ENCODE measurements around the gene PGAP1.

DNA sequence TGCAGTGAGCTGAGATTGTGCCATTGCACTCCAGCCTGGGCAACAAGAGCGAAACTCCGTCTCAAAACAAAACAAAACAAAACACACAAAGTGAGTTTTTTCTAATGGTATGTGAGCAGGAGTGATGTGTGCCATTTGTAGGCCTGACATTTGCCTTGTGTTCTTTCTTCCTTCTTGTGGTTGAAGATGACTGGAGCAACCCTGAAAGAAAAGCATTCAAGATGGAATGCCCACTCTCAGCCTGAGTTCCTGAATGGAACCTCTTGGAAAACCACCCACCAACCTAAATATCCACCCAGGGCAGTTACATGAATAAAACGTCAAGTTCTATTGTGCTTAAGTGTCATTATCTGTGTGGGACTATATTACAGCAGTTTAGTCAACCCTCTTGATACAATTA lies 26.5 kb downstream of the PGAP1 start:
- TF ChIP-seq JUND (IDR thresholded peaks at IDR 0.05): no peak
- no peak for TF ChIP-seq MXI1 (IDR thresholded peaks at IDR 0.05; ENCODE audit: low read depth, low read length)
- TF ChIP-seq, protein P1, sequence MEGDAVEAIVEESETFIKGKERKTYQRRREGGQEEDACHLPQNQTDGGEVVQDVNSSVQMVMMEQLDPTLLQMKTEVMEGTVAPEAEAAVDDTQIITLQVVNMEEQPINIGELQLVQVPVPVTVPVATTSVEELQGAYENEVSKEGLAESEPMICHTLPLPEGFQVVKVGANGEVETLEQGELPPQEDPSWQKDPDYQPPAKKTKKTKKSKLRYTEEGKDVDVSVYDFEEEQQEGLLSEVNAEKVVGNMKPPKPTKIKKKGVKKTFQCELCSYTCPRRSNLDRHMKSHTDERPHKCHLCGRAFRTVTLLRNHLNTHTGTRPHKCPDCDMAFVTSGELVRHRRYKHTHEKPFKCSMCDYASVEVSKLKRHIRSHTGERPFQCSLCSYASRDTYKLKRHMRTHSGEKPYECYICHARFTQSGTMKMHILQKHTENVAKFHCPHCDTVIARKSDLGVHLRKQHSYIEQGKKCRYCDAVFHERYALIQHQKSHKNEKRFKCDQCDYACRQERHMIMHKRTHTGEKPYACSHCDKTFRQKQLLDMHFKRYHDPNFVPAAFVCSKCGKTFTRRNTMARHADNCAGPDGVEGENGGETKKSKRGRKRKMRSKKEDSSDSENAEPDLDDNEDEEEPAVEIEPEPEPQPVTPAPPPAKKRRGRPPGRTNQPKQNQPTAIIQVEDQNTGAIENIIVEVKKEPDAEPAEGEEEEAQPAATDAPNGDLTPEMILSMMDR (IDR thresholded peaks at IDR 0.05): no peak
- TF ChIP-seq YY1 (IDR thresholded peaks at IDR 0.05; ENCODE audit: low read depth): no peak
- TF ChIP-seq NFIC (IDR thresholded peaks at IDR 0.05; ENCODE audit: borderline replicate concordance): no peak
- TF ChIP-seq TAF1 (IDR thresholded peaks at IDR 0.05; ENCODE audit: borderline replicate concordance, low read depth, low read length): no peak
- no peak for TF ChIP-seq SIN3A (IDR thresholded peaks at IDR 0.05; ENCODE audit: borderline replicate concordance, low read depth, low read length)
- TF ChIP-seq USF2 (IDR thresholded peaks at IDR 0.05; ENCODE audit: borderline replicate concordance, low read depth, low read length): no peak
- no peak for TF ChIP-seq POLR2AphosphoS5 (IDR thresholded peaks at IDR 0.05; ENCODE audit: low read depth, low read length)
- no peak for TF ChIP-seq EZH2phosphoT487 (IDR thresholded peaks at IDR 0.05; ENCODE audit: borderline replicate concordance, low read depth)
- no peak for TF ChIP-seq EP300 (IDR thresholded peaks at IDR 0.05; ENCODE audit: borderline replicate concordance in 1 of 2, low read depth in 1 of 2, low read length in 1 of 2)
